Skin of body (tissue), 2 donors: Measurements from ENCODE around the gene MCF2. TPM values are rescaled to one million over a fixed set of nuclear protein-coding genes. Genes with fewer than 3 reads are reported as not detected.
"Not testable (repeated sequence)": the region's sequence is repeated elsewhere in the genome, so short reads cannot be mapped to it uniquely, and the experiment has no call there.

Experiments
- DNase-seq: peaks from one replicate; lab custom pipeline; 2025; lab: John Stamatoyannopoulos, UW
- total RNA-seq: library from RNA; depleted of rRNA; stranded (reverse); fragments of >200 nt; gene quantifications from one replicate; pipeline ENCODE4 v1.2.3, GENCODE V29; 2014

The MCF2 gene
- total RNA-seq = 0.20 TPM

- DNase-seq = no peak
These were observed at the start of gene MCF2 for GRCh38 chrX:139708067-139708466. Gene MCF2 (minus strand): TSS chrX:139708167. CDS start chrX:139651744, 56,423 bp downstream.

- no peak for DNase-seq
These were observed 43.1 kb upstream of the MCF2 start for GRCh38 chrX:139751053-139751452.

- DNase-seq = no peak
These were observed 42.4 kb upstream of the MCF2 start for GRCh38 chrX:139750390-139750789.

- DNase-seq = no peak
These were observed 31.2 kb upstream of the MCF2 start for GRCh38 chrX:139739138-139739537.

- no peak for DNase-seq
These were observed 30.6 kb upstream of the MCF2 start for GRCh38 chrX:139738581-139738980.

- DNase-seq = no peak
These were observed 28.2 kb upstream of the MCF2 start for GRCh38 chrX:139736151-139736550.

- DNase-seq = no peak
These were observed 27.0 kb upstream of the MCF2 start for GRCh38 chrX:139734996-139735395.

- no peak for DNase-seq
These were observed 17.8 kb upstream of the MCF2 start for GRCh38 chrX:139725720-139726119.

- DNase-seq = no peak
These were observed 16.7 kb upstream of the MCF2 start for GRCh38 chrX:139724626-139725025.

GRCh38 chrX:139720979-139721378 is 13.0 kb upstream of the MCF2 start:
- DNase-seq = no peak

- no peak for DNase-seq
These were observed 12.2 kb upstream of the MCF2 start for GRCh38 chrX:139720136-139720535.

- DNase-seq = no peak
These were observed 5.3 kb downstream of the MCF2 start for GRCh38 chrX:139702658-139703057.

- DNase-seq = no peak
These were observed 15.1 kb downstream of the MCF2 start for GRCh38 chrX:139692908-139693307.

- no peak for DNase-seq
These were observed 15.5 kb downstream of the MCF2 start for GRCh38 chrX:139692506-139692849.

GRCh38 chrX:139691843-139692505 is 16.0 kb downstream of the MCF2 start:
- no peak for DNase-seq

- no peak for DNase-seq
These were observed 16.5 kb downstream of the MCF2 start for GRCh38 chrX:139691493-139691842.

GRCh38 chrX:139685175-139685574 is 22.8 kb downstream of the MCF2 start:
- not testable (repeated sequence) for DNase-seq

- no peak for DNase-seq
These were observed 27.6 kb downstream of the MCF2 start for GRCh38 chrX:139680356-139680755.

- no peak for DNase-seq
These were observed 60.4 kb downstream of the MCF2 start for GRCh38 chrX:139647597-139647996.

- DNase-seq = no peak
These were observed 65.6 kb downstream of the MCF2 start for GRCh38 chrX:139642241-139642927.

GRCh38 chrX:139640259-139640658 is 67.7 kb downstream of the MCF2 start:
- DNase-seq = no peak

- DNase-seq = no peak
These were observed 68.7 kb downstream of the MCF2 start for GRCh38 chrX:139639253-139639652.

GRCh38 chrX:139600105-139600504 is 107.9 kb downstream of the MCF2 start:
- DNase-seq = no peak
